Pulmonary artery endothelial cell (primary cell): ENCODE data around the gene MYOZ1. TPM values are rescaled to one million over a fixed set of nuclear protein-coding genes. Genes with fewer than 3 reads are reported as not detected.
"Not testable (repeated sequence)": the region's sequence is repeated elsewhere in the genome, so short reads cannot be mapped to it uniquely, and the experiment has no call there.

Experiments
- DNase-seq: peaks from one replicate; pipeline ENCODE4 v3.0.0-alpha.2; 2011; ENCODE audit warnings: low read depth, low spot score
- total RNA-seq: library from RNA; depleted of rRNA; stranded (reverse); fragments of >200 nt; gene quantifications from 2 replicates; pipeline ENCODE4 v1.2.3, GENCODE V29; 2014

Gene MYOZ1, protein sequence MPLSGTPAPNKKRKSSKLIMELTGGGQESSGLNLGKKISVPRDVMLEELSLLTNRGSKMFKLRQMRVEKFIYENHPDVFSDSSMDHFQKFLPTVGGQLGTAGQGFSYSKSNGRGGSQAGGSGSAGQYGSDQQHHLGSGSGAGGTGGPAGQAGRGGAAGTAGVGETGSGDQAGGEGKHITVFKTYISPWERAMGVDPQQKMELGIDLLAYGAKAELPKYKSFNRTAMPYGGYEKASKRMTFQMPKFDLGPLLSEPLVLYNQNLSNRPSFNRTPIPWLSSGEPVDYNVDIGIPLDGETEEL
- total RNA-seq = not detected in 2 replicates

DNA sequence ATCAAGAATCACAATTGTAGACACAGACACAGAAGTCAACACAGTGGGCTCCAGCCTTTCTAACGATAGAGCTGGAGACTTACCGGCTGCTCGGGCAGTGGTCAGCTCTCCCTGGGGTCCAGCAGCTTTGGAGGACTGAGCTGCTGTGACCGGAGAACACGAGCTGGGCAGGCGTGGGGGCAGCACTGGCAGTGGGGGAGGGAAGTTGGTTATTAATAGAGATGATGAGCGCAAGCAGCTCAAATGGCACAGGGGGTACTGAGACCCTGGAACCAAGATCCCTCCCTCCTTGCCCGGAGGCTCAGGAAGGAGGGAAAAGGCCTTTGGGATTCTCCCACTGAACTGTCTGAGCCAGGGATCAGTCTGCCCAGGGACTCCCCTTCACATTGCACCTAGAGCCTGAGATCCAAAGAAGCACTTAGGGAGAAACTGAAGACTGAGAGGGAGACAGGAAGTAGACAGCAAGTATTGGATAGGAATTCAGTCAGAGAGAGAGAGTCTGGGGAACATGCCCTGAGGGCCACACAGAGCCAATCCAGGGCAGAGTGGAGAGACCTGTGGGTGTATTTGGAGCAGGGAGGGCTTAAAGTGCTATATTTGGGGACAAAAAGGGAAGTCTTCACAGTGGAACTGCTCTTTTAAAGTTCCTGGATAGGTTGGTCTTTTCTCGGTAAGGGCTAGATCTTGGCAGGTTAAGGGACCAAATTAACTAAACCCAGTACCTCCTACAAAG, at the start of gene MYOZ1:
Gene MYOZ1, minus strand, starts transcription at position 147 of the 733 bp plus-strand sequence. CDS start 1,457 bp downstream, outside the sequence.
- no peak for DNase-seq

DNA sequence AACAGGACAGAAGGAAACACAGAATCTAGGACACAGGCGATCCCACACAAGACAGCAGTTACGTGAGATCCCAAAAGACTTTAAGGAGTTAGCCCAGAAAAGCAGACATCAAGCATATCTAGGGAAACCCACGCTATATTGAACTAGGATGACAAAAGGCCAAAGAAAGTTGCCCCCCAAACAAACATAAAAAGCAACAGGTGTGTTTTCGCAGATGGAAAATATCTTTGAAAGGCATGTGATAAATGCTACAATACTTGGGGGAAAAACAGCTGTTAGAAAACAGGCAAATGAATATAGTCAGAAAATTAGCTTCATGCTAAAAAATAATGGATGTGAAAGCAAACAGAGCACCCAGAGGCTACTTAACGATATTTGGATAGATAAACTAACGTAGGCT, 49.5 kb upstream of the MYOZ1 start:
- DNase-seq = not testable (repeated sequence)

- DNase-seq = not testable (repeated sequence)
These were observed 48.3 kb upstream of the MYOZ1 start for GRCh38 chr10:73689596-73689995.

DNA sequence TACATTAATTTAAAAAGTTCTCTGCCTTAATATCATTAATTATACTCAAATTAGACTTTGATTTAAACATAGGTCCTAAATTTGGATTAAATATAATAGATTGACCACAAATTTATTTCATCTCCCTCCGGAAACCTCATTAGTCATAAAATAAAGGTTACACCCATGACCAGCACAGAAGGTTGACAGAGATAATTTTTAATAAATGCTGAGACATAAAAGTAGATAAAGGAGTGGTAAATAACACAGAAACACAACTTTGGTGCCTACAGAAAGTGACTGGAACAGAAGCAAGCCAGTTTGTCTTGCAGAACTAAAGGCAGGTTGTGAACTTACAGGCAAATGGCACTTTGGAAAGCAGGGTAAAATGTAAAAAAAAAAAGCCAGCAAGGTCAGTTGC, 46.4 kb upstream of the MYOZ1 start:
- not testable (repeated sequence) for DNase-seq

- DNase-seq = not testable (repeated sequence)
These were observed 33.3 kb upstream of the MYOZ1 start for GRCh38 chr10:73674546-73674945.

- not testable (repeated sequence) for DNase-seq
These were observed 27.1 kb upstream of the MYOZ1 start for GRCh38 chr10:73668378-73668777.

- DNase-seq = not testable (repeated sequence)
These were observed 25.0 kb upstream of the MYOZ1 start for GRCh38 chr10:73666153-73666809.

DNA sequence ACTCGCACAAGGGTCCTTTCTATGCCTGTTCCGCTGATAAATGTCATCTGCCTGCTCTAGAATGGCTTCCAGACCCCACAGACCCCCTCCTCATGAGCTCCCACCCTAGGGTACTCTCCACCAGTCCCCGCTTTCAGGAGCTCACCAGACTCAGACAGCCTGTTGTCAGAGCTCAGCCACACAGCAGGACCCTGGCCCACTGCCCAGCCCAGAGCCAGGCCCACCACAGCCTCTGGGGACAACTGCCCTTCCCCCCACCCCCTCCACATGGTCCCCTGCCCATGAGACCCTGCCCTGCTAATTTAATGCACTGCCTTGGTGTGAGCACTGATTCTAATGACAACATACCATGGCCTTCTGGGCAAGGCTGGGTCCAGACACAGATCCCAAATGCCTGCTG, 24.3 kb upstream of the MYOZ1 start:
- DNase-seq = not testable (repeated sequence)

GRCh38 chr10:73664156-73665040, 23.1 kb upstream of the MYOZ1 start:
- not testable (repeated sequence) for DNase-seq

DNA sequence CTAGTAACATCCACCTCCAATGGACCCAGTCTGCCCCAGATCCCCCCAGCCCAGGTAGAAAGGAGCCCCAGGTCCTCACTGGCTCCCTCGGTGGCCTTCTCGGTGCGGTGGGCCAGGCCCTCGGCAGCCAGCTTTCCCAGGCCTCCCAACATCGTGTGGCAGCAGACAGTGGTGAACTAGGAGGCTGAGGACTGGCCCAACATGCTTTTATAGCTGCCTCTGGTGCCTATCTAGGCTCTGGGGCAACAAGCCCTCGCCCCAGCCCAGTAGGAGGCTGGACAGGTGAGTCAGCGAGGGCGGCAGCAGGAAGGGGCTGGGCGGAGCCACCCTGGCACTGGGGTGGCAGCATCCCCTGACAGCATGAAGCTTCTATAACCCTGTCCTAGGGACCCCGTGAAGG, 22.3 kb upstream of the MYOZ1 start:
- DNase-seq = not testable (repeated sequence)

GRCh38 chr10:73662705-73663104, 21.4 kb upstream of the MYOZ1 start:
- not testable (repeated sequence) for DNase-seq

- no peak for DNase-seq
These were observed 14.7 kb upstream of the MYOZ1 start, which contains the start of gene SYNPO2L for GRCh38 chr10:73655990-73656298. Gene SYNPO2L (minus strand): TSS chr10:73656029. CDS start chr10:73655922, 107 bp downstream.

GRCh38 chr10:73655257-73655989, 14.1 kb upstream of the MYOZ1 start:
- no peak for DNase-seq

DNA sequence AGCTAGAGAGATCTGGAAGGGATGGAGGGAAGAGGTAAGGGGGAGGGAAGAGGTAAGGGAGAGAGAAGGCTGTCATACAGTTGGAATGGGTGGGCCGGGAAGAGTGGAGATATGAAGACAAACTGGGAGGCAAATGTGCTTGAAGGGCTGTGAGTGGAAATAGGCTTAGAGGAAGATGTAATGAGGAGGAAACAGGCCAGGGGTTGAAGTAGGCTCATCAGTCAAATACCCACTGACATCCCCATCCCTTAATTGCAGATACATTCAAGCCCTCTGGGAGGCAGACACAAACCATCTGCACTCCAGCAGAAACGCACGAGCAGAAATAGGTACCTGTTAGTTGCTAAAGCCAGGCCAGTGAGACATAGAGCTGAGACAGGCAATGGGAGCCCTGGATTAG, 12.4 kb upstream of the MYOZ1 start:
- no peak for DNase-seq

- DNase-seq = no peak
These were observed 11.9 kb upstream of the MYOZ1 start for GRCh38 chr10:73653195-73653594.

DNA sequence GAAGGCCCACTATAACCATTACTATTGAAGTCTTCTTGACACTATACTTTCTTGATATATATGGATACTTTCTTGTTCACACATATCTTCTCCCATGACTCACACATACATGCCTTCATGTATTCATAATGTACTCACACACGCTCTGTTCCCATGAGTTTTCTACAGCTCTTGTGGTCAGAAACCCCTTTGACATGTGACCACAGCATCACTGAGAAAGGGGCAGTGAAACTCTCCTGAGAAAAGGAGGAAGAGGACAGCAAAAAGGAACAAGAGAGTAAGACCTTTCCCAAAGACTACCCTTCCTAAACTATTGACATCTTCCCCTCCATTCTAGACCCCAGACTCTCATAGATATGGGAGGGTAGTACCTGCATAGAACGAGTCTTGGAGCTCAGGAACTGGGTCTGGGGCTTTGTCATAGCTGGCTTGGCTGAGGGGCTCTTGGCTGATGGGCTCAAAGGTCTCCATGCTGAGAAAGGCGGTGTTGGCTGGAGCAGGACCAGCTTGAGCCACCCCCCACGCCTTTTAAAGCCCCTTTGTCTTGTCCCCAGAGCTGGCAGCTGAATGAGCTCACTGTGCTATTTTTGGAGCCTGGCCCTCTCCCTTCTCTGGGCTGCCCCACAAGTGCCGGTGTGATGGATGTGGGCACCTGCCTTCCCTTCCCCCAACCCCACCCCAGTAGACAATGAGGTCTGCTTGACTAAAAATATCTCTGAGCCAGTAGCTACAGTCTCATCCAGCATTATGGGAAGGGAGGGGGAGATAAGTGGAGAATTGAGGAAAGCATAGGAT, 9.5 kb upstream of the MYOZ1 start:
- DNase-seq = no peak

- DNase-seq = no peak
These were observed 8.7 kb upstream of the MYOZ1 start for GRCh38 chr10:73649876-73650536.

GRCh38 chr10:73648975-73649829, 7.9 kb upstream of the MYOZ1 start:
- no peak for DNase-seq
